ENCODE measurements around the gene BUB3.

Gene BUB3

GRCh38 chr10:123154092-123154710, at the start of gene BUB3:
TSS of gene BUB3 (plus strand) at chr10:123154402. CDS start at chr10:123154918, 516 bp downstream.
- peak; percentile 91 to 95 for DNase-seq

GRCh38 chr10:123109466-123109865, 44.7 kb upstream of the BUB3 start:
- no peak for DNase-seq

DNA sequence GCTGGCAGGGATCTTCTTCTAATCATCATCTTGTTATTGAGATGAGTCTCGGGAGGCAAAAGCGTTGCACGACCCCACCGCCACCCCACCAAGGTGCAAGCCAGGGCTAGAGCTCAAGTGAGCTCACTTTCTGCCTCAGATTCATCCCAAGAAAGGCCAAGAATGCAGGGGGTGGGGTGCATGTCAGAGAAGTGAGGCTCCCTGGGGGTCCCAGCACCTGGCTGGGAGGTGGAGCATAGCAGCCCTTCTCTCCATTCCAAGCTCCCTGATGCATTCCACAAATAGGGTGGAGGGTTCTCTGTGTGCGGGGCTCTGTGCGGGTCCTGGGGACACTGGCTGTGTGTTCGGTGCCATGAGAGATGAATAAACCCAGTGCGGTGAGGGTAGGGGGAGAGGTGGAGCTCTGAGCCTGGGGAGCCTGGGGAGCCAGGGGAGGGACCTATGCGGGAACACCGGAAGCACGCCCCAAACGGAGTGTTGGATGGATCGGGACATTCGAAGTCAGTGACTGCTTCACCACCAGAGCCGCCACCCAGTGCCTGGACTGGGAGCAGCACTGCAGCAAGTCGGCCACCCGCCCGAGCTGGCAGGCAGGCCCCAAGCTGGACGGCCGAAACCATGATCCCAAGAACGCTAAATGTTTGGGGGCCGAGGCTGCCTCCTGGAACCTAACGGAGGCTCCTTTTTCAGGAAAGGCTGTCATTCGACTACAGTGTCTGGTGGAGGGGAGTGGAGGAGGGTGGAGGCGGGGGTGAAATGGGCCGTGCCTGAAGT, 36.4 kb upstream of the BUB3 start:
- no peak for DNase-seq

GRCh38 chr10:123119081-123119480, 35.1 kb upstream of the BUB3 start:
- DNase-seq = no peak

DNA sequence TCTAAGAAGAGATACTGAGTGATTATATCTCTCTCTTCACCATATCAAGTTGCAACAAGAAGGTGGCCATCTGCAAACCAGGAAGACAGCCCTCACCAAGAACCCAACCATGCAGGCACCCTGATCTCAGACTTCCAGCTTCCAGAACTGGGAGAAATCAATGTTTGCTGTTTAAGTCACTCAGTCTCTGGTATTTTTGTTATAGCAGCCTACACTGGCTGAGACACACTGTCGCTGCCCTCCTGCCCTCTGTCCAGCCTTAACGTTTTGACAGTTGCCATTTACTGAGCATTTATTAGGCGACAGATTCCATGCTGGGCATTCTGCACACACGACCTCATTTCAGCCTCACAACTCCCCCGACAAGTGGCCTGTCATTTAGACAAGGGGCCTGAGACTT, 28.0 kb upstream of the BUB3 start:
- no peak for DNase-seq

DNA sequence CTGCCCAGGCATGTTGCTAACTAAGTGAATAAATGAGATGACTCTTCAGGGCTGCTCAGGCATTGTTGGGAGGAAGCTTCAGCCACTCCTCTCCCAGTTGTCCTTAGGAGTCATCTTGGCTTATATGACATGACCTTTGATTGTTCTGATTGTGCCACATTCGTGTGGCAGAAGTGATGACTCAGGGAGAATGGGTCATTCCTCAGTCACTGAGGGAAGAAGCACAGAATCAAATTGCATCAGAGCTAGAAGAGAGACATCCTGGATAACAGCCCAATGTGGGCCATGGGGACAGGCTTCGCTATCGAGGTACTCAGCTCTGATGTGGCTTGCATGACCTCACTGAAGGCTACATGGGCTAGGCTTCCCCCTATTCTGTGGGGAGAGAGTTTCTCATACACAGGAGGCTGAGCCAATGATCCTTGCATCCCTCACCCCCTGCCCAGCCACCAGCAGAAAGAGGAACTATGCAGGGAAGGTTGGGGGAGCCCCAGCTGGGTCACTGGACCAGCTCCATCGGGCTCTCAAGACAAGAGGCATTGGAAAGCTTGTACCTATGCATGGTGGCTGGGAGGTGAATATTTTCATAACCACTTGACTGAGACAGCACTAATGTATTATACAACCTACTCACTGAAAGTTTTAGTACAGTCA, 24.5 kb upstream of the BUB3 start:
- DNase-seq = no peak

DNA sequence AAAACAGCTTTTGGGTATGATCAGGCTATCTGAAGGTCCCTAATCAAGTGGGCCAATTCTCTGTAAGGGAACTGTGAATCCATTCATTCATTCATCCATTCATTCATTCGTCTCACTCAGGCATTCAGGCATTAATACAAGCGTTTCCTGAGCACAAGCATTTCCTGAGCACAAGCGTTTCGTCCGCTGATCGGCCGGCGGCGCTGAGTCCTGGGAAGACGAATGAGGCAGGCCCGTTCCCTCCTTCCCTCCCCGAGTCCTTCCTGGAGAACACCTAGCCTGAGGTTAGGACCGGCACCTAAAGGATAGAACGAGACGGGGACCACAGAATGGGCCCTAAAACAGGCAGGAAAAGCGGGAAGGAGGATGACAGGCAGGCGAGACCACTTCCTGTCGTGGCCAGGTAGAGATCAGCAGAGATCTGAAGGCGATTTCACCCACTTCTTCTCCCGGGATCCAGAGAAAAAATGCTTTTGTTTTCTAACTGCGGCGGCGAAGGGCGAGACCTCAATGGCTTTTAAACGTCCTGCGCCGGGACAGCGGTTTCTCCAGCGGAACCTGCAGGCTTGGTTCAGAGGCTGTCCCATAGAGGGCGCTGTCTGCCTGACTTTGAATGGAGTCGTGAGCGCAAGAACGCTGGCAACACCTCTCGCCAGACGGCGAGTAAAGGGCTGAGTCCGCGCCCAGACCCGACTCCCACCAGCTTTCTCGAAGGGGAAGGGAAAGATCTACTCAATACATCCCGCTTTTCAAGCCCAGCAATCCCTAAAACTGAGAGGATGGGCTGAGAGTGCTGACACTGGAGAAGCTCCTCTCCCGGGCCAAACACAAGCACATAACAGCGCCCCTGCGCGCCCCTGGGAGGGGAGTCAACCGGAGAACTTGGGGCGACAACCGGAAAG, 21.4 kb upstream of the BUB3 start:
- peak; percentile 91 to 93 for DNase-seq

GRCh38 chr10:123133541-123134342, 20.5 kb upstream of the BUB3 start:
- no peak for DNase-seq

DNA sequence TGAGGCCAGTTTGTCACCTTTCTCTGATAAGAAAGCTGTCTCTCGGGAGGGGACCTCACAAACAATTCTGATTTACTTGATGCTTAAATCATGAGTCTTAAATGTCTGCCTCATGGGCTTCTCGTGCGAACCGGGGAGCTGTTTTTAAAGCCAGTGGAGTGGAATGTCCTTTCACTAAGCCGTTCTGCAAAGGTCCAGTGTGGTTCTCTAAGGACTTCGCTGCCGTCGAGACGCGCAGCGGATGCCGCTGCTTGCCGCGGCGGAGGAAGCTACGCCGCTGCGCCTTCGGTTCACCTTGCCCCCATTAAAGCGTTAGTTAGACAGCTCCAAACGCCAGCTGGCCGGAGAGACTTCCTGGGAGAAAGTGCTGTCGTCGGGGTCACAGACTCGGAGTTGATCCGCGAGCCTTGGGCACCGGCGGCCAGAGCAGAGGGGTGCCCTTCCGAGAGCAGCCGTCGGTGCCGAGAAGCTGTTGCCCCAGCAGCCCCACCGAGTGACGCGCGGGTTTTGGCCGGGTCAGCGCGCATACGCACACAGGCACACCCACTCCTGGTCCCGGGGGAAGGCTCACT, 19.8 kb upstream of the BUB3 start:
- peak in 1 of 2 experiments; percentile 11 for DNase-seq

DNA sequence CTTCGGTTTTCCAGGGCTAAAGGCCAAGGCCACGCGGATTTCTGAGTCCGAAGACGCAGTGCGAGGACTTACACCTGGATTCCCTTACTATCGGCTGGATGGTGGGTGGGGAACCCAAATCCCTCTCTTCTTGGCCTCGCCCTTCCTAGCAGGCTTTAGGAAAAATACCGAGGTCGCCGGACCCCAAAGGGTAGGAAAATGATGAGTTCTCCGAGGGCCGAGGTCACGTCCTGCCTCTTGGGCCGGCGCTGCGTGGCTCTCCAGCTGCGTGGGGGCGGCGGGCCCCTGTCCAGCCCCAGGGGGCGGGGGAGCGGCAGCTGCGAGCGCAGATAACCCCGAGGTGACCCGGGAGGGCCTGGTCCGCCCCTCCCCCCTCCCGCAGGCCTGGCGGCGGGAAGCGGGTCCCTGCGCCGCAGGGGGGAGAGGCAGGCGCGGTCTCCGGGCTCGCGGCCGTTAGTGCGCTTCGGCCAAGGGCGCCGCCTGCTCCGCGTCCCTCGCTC, 19.2 kb upstream of the BUB3 start:
- DNase-seq = no peak

GRCh38 chr10:123135415-123136141, 18.6 kb upstream of the BUB3 start, which contains the start of gene HMX3:
TSS of gene HMX3 (plus strand) at chr10:123135970. CDS start at chr10:123136051, 81 bp downstream.
- peak; percentile 47 to 49 for DNase-seq

DNA sequence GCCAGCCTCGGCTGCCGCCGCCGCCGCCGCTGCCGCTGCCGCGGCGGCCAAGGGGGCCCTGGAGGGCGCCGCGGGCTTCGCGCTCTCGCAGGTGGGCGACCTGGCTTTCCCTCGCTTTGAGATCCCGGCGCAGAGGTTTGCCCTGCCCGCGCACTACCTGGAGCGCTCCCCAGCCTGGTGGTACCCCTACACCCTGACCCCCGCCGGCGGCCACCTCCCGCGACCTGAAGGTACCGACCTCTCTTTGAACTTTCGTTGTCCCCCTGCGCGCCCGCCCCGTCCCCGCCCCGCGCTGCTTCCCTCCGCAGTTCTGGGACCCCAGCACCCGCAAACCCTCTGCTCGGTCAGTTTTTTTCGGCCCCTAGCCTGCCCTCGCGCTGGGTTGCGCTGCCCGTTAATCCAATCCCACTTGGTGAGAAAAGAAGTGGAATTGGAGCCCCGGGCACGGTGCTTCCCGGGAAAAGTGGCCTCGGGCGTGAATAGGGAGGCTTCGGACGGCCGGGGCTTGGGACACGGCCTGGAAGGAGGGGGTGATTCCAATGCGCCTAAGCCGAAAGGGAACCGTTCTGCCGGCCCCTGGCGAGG, 17.9 kb upstream of the BUB3 start:
- DNase-seq = no peak

- peak; percentile 34 to 54 for DNase-seq
These were observed 17.2 kb upstream of the BUB3 start for GRCh38 chr10:123136806-123137642.

- no peak for DNase-seq
These were observed 15.1 kb upstream of the BUB3 start for GRCh38 chr10:123139165-123139520.

GRCh38 chr10:123139521-123140163, 14.6 kb upstream of the BUB3 start:
- peak in 1 of 2 experiments; percentile 22 for DNase-seq

DNA sequence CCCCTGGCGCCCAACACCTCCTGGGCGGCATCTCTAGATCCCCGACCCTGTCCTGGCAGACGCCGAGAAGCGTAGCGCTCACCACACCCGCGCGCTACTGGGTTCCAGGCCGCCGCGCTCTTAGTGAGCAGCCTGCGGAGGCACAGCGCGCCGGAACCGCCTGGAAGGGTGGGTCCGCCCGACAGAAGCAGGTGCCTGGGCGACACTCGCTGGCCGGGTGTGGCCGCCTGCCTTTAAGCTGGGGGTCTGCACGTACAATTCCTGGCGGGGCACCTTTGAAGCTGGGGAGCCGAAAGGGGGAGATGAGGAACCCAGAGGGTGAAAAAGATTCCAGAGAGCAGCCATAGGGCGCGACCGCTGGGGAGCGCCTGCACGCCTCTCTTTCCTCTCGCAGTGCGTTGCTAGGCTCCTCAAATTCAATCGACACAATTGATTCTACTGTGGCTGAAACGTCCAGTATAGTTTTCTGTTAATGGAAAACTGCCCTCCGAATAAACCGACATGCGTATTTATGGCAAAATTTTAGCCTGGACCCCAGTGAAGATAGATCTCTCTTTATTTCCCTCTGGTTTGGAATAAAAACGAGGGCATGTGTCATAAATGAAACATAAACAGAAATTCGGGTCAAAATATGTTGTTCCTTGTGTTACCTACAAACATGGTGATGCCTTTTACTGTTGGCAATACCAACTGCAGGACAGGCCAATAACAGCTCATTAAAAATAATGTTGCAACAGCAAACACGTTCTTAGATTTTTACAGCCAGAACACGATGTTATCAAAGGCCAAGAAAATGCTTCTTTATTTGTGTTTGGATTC, 13.8 kb upstream of the BUB3 start:
- DNase-seq = peak in 1 of 2 experiments; percentile 26

DNA sequence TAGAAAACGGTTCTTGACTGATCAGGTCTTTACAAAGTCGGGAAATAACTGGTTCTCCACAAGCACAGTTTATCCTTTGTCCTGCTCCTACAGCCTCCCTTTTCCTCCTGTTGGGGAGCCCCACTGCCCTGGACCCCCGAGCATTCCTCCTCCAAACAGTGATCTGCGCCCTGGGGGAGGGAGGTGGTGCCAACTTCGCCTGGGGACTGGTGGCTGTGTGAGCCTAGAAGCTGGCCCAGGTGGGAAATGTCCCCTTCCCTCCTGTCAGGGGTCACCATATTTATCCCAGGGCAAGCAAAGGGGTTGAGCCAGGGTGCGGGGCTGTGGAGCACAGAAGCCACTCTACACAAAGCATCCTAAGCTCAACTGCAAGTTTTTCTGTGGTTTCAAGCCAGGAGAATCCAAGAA, 13.2 kb upstream of the BUB3 start:
- no peak for DNase-seq

Data from activated CD4-positive, alpha-beta T cell treated with anti-CD3 and anti-CD28 coated beads, Interleukin-2, amount 50 U/mL, for 48 hours (primary cell).